ENCODE data around the gene MRPL33.

The MRPL33 gene

GRCh38 chr2:27802547-27802946 lies 31.0 kb downstream of the MRPL33 start:
- no peak for TF ChIP-seq CTCF (conservative IDR thresholded peaks at IDR 0.05; ENCODE audit: low read depth, low read length)
- no peaks in the 10 kb centered on the region for H4K20me1 ChIP-seq (ENCODE audit: insufficient read depth)
- no peak overlapping the region for H3K4me3 ChIP-seq (IDR thresholded peaks at IDR 0.05; ENCODE audit: insufficient read depth, low read depth, low read length)
- H3K4me2 ChIP-seq: no peak overlapping the region
- no peaks in the 10 kb centered on the region for H3K27me3 ChIP-seq (ENCODE audit: insufficient read depth, low read depth)
- H3K36me3 ChIP-seq (ENCODE audit: insufficient read depth): no peaks in the 10 kb centered on the region
- no peaks in the 10 kb centered on the region for H3K79me2 ChIP-seq (ENCODE audit: insufficient read depth, low read depth)
- H2AFZ ChIP-seq (ENCODE audit: low read depth): no peak overlapping the region
- no peak overlapping the region for H3K27ac ChIP-seq
- no peak overlapping the region for H3K9ac ChIP-seq
- peaks cover 18% of the 10 kb centered on the region for H3K4me1 ChIP-seq (ENCODE audit: low read depth, poor library complexity, severe bottlenecking)

- TF ChIP-seq CTCF (conservative IDR thresholded peaks at IDR 0.05; ENCODE audit: low read depth, low read length): no peak
- Histone ChIP-seq H2AFZ (ENCODE audit: low read depth) (no peak overlapping the region), H3K36me3 (ENCODE audit: insufficient read depth) (no peaks in the 10 kb centered on the region), H3K27ac (no peak overlapping the region), H4K20me1 (ENCODE audit: insufficient read depth) (no peaks in the 10 kb centered on the region), H3K4me1 (ENCODE audit: low read depth, poor library complexity, severe bottlenecking) (peaks cover 18% of the 10 kb centered on the region), H3K4me3 (IDR thresholded peaks at IDR 0.05; ENCODE audit: insufficient read depth, low read depth, low read length) (no peak overlapping the region), H3K27me3 (ENCODE audit: insufficient read depth, low read depth) (no peaks in the 10 kb centered on the region), H3K9ac (no peak overlapping the region), H3K4me2 (no peak overlapping the region), H3K79me2 (ENCODE audit: insufficient read depth, low read depth) (no peaks in the 10 kb centered on the region)
Observed at GRCh38 chr2:27803046-27803445, 31.5 kb downstream of the MRPL33 start.

GRCh38 chr2:27804146-27804545 lies 32.6 kb downstream of the MRPL33 start:
- Histone ChIP-seq H4K20me1 (ENCODE audit: insufficient read depth) (no peaks in the 10 kb centered on the region), H3K79me2 (ENCODE audit: insufficient read depth, low read depth) (no peaks in the 10 kb centered on the region), H3K36me3 (ENCODE audit: insufficient read depth) (no peaks in the 10 kb centered on the region), H3K4me2 (peak overlapping the region; percentile 25; the same call in 1 of the 2 replicates), H3K9ac (no peak overlapping the region), H3K4me3 (IDR thresholded peaks at IDR 0.05; ENCODE audit: insufficient read depth, low read depth, low read length) (no peak overlapping the region), H3K27me3 (ENCODE audit: insufficient read depth, low read depth) (no peaks in the 10 kb centered on the region), H3K4me1 (ENCODE audit: low read depth, poor library complexity, severe bottlenecking) (peaks cover 21% of the 10 kb centered on the region), H2AFZ (ENCODE audit: low read depth) (no peak overlapping the region), H3K27ac (peak overlapping the region; percentile 4; the same call in 1 of the 2 replicates)
- no peak for TF ChIP-seq CTCF (conservative IDR thresholded peaks at IDR 0.05; ENCODE audit: low read depth, low read length)

GRCh38 chr2:27805180-27805579 lies 33.7 kb downstream of the MRPL33 start:
- Histone ChIP-seq H3K27me3 (ENCODE audit: insufficient read depth, low read depth) (no peaks in the 10 kb centered on the region), H3K79me2 (ENCODE audit: insufficient read depth, low read depth) (no peaks in the 10 kb centered on the region), H2AFZ (ENCODE audit: low read depth) (no peak overlapping the region), H3K4me3 (IDR thresholded peaks at IDR 0.05; ENCODE audit: insufficient read depth, low read depth, low read length) (no peak overlapping the region), H3K4me2 (no peak overlapping the region), H3K9ac (no peak overlapping the region), H3K27ac (no peak overlapping the region), H3K4me1 (ENCODE audit: low read depth, poor library complexity, severe bottlenecking) (peaks cover 30% of the 10 kb centered on the region), H3K36me3 (ENCODE audit: insufficient read depth) (no peaks in the 10 kb centered on the region), H4K20me1 (ENCODE audit: insufficient read depth) (no peaks in the 10 kb centered on the region)
- TF ChIP-seq CTCF (conservative IDR thresholded peaks at IDR 0.05; ENCODE audit: low read depth, low read length): no peak
